HepG2 (cell line): ENCODE measurements around the gene DNAH9. TPM values are rescaled to one million over a fixed set of nuclear protein-coding genes. Genes with fewer than 3 reads are reported as not detected.
A peak's percentile ranks its signal among the peaks of the same experiment; 100 is the strongest.

Experiments
- ARID4A ChIP-seq: sonication (generic); formaldehyde crosslinking; IDR thresholded peaks from 2 replicates; pipeline ENCODE4 v1.5.0; 2020; ENCODE audit warnings: mild to moderate bottlenecking, missing genetic modification reagents, borderline replicate concordance
- CC2D1A ChIP-seq: sonication (generic); formaldehyde crosslinking; IDR thresholded peaks from 2 replicates; pipeline ENCODE4 v1.8.1; 2023; ENCODE audit warnings: mild to moderate bottlenecking, missing genetic modification reagents
- FOXA1 ChIP-seq, 2 experiments: fragments of 450-650 bp in 1 of 2; sonication (generic) in 1 of 2; formaldehyde crosslinking in 1 of 2; IDR thresholded peaks; 2 replicates each; pipeline versions ENCODE4 v1.4.0 to v1.6.1; 2016 to 2020; ENCODE audit warnings: missing genetic modification reagents in 1 of 2
- MAZ ChIP-seq, 2 experiments: sonication (generic) in 1 of 2; formaldehyde crosslinking in 1 of 2; IDR thresholded peaks; 2 replicates each; pipeline versions ENCODE4 v1.5.0 to v1.6.1; 2012 to 2020; ENCODE audit warnings: low read depth in 2 of 2, mild to moderate bottlenecking in 2 of 2, borderline replicate concordance in 1 of 2, improper control_type of control experiment in 1 of 2, low read length in 1 of 2, missing genetic modification reagents in 1 of 2, moderate library complexity in 1 of 2
- MXD4 ChIP-seq: IDR thresholded peaks from 2 replicates; pipeline ENCODE4 v1.6.1; 2016; ENCODE audit warnings: mild to moderate bottlenecking, missing biosample characterization, missing genetic modification reagents
- MYC ChIP-seq: sonication (generic); formaldehyde crosslinking; IDR thresholded peaks from 2 replicates; pipeline ENCODE4 v1.9.0; 2021; ENCODE audit warnings: missing genetic modification reagents, borderline replicate concordance
- MYNN ChIP-seq: sonication (generic); formaldehyde crosslinking; IDR thresholded peaks from 2 replicates; pipeline ENCODE4 v1.4.0; 2020; ENCODE audit warnings: mild to moderate bottlenecking, low read depth, missing genetic modification reagents
- NBN ChIP-seq: fragments of 450-650 bp; conservative IDR thresholded peaks from 2 replicates; pipeline ENCODE4 v1.6.1; 2017
- NFRKB ChIP-seq: fragments of 450-650 bp; IDR thresholded peaks from 2 replicates; pipeline ENCODE4 v1.6.1; 2017
- RELA ChIP-seq: sonication (generic); formaldehyde crosslinking; IDR thresholded peaks from 2 replicates; pipeline ENCODE4 v1.4.0; 2020; ENCODE audit warnings: missing genetic modification reagents
- RFXAP ChIP-seq: sonication (generic); formaldehyde crosslinking; IDR thresholded peaks from 2 replicates; pipeline ENCODE4 v1.4.0; 2020; ENCODE audit warnings: missing genetic modification reagents, borderline replicate concordance
- SRF ChIP-seq: IDR thresholded peaks from 2 replicates; pipeline ENCODE4 v1.6.1; 2011; ENCODE audit warnings: mild to moderate bottlenecking, low read depth, low read length, moderate library complexity
- ZBTB8A ChIP-seq: sonication (generic); formaldehyde crosslinking; IDR thresholded peaks from 2 replicates; pipeline ENCODE4 v1.4.0; 2020; ENCODE audit warnings: mild to moderate bottlenecking, low read depth, missing genetic modification reagents, borderline replicate concordance
- ZC3H13 ChIP-seq: sonication (generic); formaldehyde crosslinking; IDR thresholded peaks from 2 replicates; pipeline ENCODE4 v1.8.1; 2023; ENCODE audit warnings: mild to moderate bottlenecking, missing genetic modification reagents, moderate library complexity
- ZFAT ChIP-seq: sonication (generic); formaldehyde crosslinking; conservative IDR thresholded peaks from 2 replicates; pipeline ENCODE4 v1.8.1; 2023; ENCODE audit warnings: missing genetic modification reagents, inconsistent platforms
- ZKSCAN1 ChIP-seq: fragments of 150-350 bp; IDR thresholded peaks from 2 replicates; pipeline ENCODE4 v1.6.1; 2014; ENCODE audit warnings: low read length
- ZNF17 ChIP-seq: sonication (generic); formaldehyde crosslinking; IDR thresholded peaks from 2 replicates; pipeline ENCODE4 v1.5.0; 2020; ENCODE audit warnings: mild to moderate bottlenecking, missing genetic modification reagents
- ZNF670 ChIP-seq: sonication (generic); formaldehyde crosslinking; IDR thresholded peaks from 2 replicates; pipeline ENCODE4 v1.8.0; 2022; ENCODE audit warnings: mild to moderate bottlenecking, missing genetic modification reagents, borderline replicate concordance
- ZNF790 ChIP-seq: sonication (generic); formaldehyde crosslinking; IDR thresholded peaks from 2 replicates; pipeline ENCODE4 v1.8.0; 2022; ENCODE audit warnings: missing genetic modification reagents, mild to moderate bottlenecking, borderline replicate concordance
- ZNF879 ChIP-seq: sonication (generic); formaldehyde crosslinking; IDR thresholded peaks from 2 replicates; pipeline ENCODE4 v1.8.1; 2023; ENCODE audit warnings: missing genetic modification reagents
- ZNF891 ChIP-seq: sonication (generic); formaldehyde crosslinking; IDR thresholded peaks from 2 replicates; pipeline ENCODE4 v1.5.0; 2020; ENCODE audit warnings: mild to moderate bottlenecking, missing genetic modification reagents
- polyA plus RNA-seq, 8 experiments: library from polyadenylated mRNA; depleted of rRNA in 3 of 8; stranded (reverse) in 7 of 8; unstranded in 1 of 8; fragments of >200 nt; fragmentation: Illumina TruSeq in 4 of 8; extraction: Trizol in 4 of 8; gene quantifications; 2 replicates each; pipeline versions ENCODE4 v1.2.1 to v1.2.3, GENCODE V29; 2011 to 2016; ENCODE audit warnings: low read depth in 4 of 8, missing spikeins in 1 of 8, mixed read lengths in 1 of 8; ENCODE audit not compliant: insufficient read depth in 1 of 8
- total RNA-seq, 5 experiments: library from RNA; depleted of rRNA; stranded (reverse); fragments of >200 nt; fragmentation: Illumina TruSeq; extraction: Trizol; gene quantifications; 2 replicates each; pipeline ENCODE4 v1.2.3, GENCODE V29; 2016; ENCODE audit warnings: low read depth in 1 of 5
- TF ChIP-seq, protein P1 (sequence below): sonication (generic); formaldehyde crosslinking; conservative IDR thresholded peaks from 2 replicates; pipeline ENCODE4 v1.8.0; 2022; ENCODE audit warnings: missing genetic modification reagents
- TF ChIP-seq, protein P2 (sequence below): sonication (generic); formaldehyde crosslinking; IDR thresholded peaks from 2 replicates; pipeline ENCODE4 v1.8.0; 2022; ENCODE audit warnings: low read depth, missing genetic modification reagents

The DNAH9 gene
- total and polyA plus RNA-seq, 2 of the 13 experiments (the other 11 are each of a cell fraction or from before 2014, with no cell fraction given), result not detected

DNA sequence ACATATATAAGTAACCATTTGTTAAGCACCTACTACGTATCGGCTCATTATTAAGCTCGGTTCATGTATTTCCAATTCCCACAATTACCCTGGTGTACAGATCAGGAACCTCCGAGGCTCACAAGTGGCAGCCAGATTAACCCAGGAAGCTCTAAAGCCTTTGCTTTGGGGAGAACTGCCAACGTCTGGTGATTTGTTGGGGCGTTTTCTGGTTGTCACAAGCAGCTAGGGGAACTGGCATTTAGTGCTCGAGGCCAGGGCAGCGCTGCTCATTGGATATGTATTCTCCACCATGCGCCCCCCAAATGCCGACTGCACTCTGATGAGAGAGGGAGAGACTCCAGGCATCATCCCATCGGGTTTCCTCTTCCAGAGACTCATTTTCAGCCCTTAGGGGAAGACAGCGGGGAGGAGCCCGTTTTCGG, 398.5 kb downstream of the DNAH9 start (continued):
- no peak for TF ChIP-seq ZBTB8A (CRISPR knock-in tag)
- TF ChIP-seq ZC3H13 (CRISPR knock-in tag), result no peak
- TF ChIP-seq FOXA1 (IDR thresholded peaks at IDR 0.05), result no peak
- TF ChIP-seq FOXA1 (CRISPR knock-in tag; IDR thresholded peaks at IDR 0.05), result no peak
- no peak for TF ChIP-seq ZNF670 (CRISPR knock-in tag)
- no peak for TF ChIP-seq MAZ (IDR thresholded peaks at IDR 0.05; ENCODE audit: borderline replicate concordance, low read depth, low read length)
- no peak for TF ChIP-seq MAZ (CRISPR knock-in tag; IDR thresholded peaks at IDR 0.05; ENCODE audit: low read depth)
- TF ChIP-seq NBN, result no peak
- TF ChIP-seq MYNN, result no peak
- TF ChIP-seq ZNF879 (CRISPR knock-in tag), result no peak
- TF ChIP-seq ZKSCAN1, result peak; percentile 82; the same call in 1 of the 2 replicates
- no peak for TF ChIP-seq ZNF891 (CRISPR knock-in tag)
- TF ChIP-seq SRF, result no peak
- 0 out of 2 replicates have a peak, but pooled peaks have one; percentile 67 for TF ChIP-seq ZNF790
- TF ChIP-seq, protein P1, sequence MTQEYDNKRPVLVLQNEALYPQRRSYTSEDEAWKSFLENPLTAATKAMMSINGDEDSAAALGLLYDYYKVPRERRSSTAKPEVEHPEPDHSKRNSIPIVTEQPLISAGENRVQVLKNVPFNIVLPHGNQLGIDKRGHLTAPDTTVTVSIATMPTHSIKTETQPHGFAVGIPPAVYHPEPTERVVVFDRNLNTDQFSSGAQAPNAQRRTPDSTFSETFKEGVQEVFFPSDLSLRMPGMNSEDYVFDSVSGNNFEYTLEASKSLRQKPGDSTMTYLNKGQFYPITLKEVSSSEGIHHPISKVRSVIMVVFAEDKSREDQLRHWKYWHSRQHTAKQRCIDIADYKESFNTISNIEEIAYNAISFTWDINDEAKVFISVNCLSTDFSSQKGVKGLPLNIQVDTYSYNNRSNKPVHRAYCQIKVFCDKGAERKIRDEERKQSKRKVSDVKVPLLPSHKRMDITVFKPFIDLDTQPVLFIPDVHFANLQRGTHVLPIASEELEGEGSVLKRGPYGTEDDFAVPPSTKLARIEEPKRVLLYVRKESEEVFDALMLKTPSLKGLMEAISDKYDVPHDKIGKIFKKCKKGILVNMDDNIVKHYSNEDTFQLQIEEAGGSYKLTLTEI, result no peak
- TF ChIP-seq NFRKB, result no peak
- TF ChIP-seq MYC (CRISPR knock-in tag), result no peak
- no peak for TF ChIP-seq ZFAT
- TF ChIP-seq, protein P2, sequence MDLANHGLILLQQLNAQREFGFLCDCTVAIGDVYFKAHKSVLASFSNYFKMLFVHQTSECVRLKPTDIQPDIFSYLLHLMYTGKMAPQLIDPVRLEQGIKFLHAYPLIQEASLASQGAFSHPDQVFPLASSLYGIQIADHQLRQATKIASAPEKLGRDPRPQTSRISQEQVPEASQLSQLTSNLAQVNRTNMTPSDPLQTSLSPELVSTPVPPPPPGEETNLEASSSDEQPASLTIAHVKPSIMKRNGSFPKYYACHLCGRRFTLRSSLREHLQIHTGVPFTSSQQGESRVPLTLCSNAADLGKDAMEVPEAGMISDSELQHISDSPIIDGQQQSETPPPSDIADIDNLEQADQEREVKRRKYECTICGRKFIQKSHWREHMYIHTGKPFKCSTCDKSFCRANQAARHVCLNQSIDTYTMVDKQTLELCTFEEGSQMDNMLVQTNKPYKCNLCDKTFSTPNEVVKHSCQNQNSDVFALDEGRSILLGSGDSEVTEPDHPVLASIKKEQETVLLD, result no peak
- no peak for TF ChIP-seq MXD4 (CRISPR knock-in tag)
- TF ChIP-seq ARID4A (CRISPR knock-in tag), result no peak
- TF ChIP-seq RFXAP (CRISPR knock-in tag), result no peak
- no peak for TF ChIP-seq CC2D1A (CRISPR knock-in tag)
- TF ChIP-seq RELA (CRISPR knock-in tag), result no peak
- TF ChIP-seq ZNF17, result no peak
- TF ChIP-seq, all 625 proteins: peak for 8
